ENCODE measurements around the gene CCDC32. TPM values are rescaled to one million over a fixed set of nuclear protein-coding genes. Genes with fewer than 3 reads are reported as not detected.

Gene CCDC32
- total RNA-seq, 1 donor from 2014 or later, result 20.7 TPM

- H3K9me3 ChIP-seq, result no peaks in the 10 kb centered on the region
- TF ChIP-seq, protein P1, sequence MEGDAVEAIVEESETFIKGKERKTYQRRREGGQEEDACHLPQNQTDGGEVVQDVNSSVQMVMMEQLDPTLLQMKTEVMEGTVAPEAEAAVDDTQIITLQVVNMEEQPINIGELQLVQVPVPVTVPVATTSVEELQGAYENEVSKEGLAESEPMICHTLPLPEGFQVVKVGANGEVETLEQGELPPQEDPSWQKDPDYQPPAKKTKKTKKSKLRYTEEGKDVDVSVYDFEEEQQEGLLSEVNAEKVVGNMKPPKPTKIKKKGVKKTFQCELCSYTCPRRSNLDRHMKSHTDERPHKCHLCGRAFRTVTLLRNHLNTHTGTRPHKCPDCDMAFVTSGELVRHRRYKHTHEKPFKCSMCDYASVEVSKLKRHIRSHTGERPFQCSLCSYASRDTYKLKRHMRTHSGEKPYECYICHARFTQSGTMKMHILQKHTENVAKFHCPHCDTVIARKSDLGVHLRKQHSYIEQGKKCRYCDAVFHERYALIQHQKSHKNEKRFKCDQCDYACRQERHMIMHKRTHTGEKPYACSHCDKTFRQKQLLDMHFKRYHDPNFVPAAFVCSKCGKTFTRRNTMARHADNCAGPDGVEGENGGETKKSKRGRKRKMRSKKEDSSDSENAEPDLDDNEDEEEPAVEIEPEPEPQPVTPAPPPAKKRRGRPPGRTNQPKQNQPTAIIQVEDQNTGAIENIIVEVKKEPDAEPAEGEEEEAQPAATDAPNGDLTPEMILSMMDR (IDR thresholded peaks at IDR 0.05), result no peak
- ATAC-seq (no peak), DNase-seq (no peak)
- H3K4me1 ChIP-seq, result no peaks in the 10 kb centered on the region
- no peak overlapping the region for H3K4me3 ChIP-seq
- no peak overlapping the region for H3K27ac ChIP-seq
- intact Hi-C loops (cut with DNase I), result no loop called here
- H3K27me3 ChIP-seq, result no peaks in the 10 kb centered on the region
- no peaks in the 10 kb centered on the region for H3K36me3 ChIP-seq
Measured at GRCh38 chr15:40533763-40534364, 31.0 kb downstream of the CCDC32 start.

DNA sequence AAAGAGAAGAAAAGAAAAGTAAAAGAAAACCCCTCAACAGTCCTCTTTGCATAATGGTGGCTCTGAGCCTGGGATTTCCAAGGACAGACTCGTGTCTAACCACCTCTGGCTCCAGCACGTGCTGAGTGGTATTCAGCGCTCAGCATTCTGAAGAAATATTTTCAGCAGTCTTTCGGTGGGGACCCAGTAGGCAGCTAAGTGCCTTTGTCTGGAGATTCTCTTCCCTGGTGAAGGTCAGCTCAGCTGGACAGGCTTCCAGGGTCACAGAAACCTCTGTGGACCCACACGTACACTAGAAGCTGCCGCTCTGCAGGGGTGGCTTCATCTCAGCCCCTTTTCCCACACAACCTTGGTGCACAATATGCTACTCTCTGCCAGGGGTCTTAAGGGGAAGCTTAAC lies 36.0 kb downstream of the CCDC32 start:
- DNase-seq (no peak), ATAC-seq (no peak)
- Histone ChIP-seq H3K4me1 (no peaks in the 10 kb centered on the region), H3K27me3 (no peaks in the 10 kb centered on the region), H3K9me3 (no peaks in the 10 kb centered on the region), H3K36me3 (no peaks in the 10 kb centered on the region), H3K27ac (no peak overlapping the region), H3K4me3 (no peak overlapping the region)
- intact Hi-C loops (cut with DNase I), result no loop called here
- TF ChIP-seq, protein P1 (IDR thresholded peaks at IDR 0.05), result no peak

DNA sequence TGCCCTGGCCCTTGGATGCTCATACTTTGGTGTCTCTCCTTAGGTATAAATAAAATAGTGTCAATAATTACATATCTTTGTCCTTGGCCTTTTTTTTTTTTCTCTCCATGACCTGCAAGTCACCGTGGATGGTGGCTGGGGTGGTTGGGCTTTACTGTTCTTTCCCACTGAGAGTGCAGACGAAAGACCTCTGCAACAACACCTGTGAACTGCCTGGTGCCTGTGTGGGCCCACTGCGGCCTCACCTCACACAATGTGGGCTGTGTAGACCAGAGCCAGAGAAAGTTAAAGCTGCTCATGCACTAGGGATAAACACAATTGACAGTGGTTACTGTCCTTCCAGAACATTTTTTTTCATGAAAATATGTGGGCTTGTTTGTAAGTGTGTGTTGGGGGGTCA lies 39.0 kb downstream of the CCDC32 start:
- TF ChIP-seq, protein P1 (IDR thresholded peaks at IDR 0.05), result no peak
- Histone ChIP-seq H3K27ac (no peak overlapping the region), H3K9me3 (no peaks in the 10 kb centered on the region), H3K27me3 (no peaks in the 10 kb centered on the region), H3K4me3 (no peak overlapping the region), H3K4me1 (no peaks in the 10 kb centered on the region), H3K36me3 (no peaks in the 10 kb centered on the region)
- intact Hi-C loops (cut with DNase I), result no loop called here
- DNase-seq (no peak), ATAC-seq (no peak)

- Histone ChIP-seq H3K9me3 (no peaks in the 10 kb centered on the region), H3K36me3 (no peaks in the 10 kb centered on the region), H3K27ac (no peak overlapping the region), H3K4me3 (no peak overlapping the region), H3K27me3 (no peaks in the 10 kb centered on the region), H3K4me1 (no peaks in the 10 kb centered on the region)
- intact Hi-C loops (cut with DNase I), result no loop called here
- TF ChIP-seq, protein P1 (IDR thresholded peaks at IDR 0.05), result no peak
- ATAC-seq (no peak), DNase-seq (no peak)
Measured at GRCh38 chr15:40523611-40524010, 41.2 kb downstream of the CCDC32 start.

GRCh38 chr15:40516322-40516721 lies 48.5 kb downstream of the CCDC32 start:
- intact Hi-C loops (cut with DNase I), result no loop called here
- Histone ChIP-seq H3K4me3 (no peak overlapping the region), H3K27me3 (no peaks in the 10 kb centered on the region), H3K4me1 (peaks cover under 1% of the 10 kb centered on the region), H3K36me3 (no peaks in the 10 kb centered on the region), H3K27ac (no peak overlapping the region), H3K9me3 (no peaks in the 10 kb centered on the region)
- TF ChIP-seq, protein P1 (IDR thresholded peaks at IDR 0.05), result no peak
- ATAC-seq (no peak), DNase-seq (no peak)

GRCh38 chr15:40513609-40514008 lies 51.2 kb downstream of the CCDC32 start:
- Histone ChIP-seq H3K9me3 (no peaks in the 10 kb centered on the region), H3K36me3 (no peaks in the 10 kb centered on the region), H3K27ac (no peak overlapping the region), H3K4me3 (no peak overlapping the region), H3K27me3 (no peaks in the 10 kb centered on the region), H3K4me1 (peaks cover 11% of the 10 kb centered on the region)
- no peak for ATAC-seq
- DNase-seq, result no peak
- intact Hi-C loops (cut with DNase I), result no loop called here
- TF ChIP-seq, protein P1 (IDR thresholded peaks at IDR 0.05), result no peak

All from upper lobe of right lung (tissue), 1 donor.